Cardiac fibroblast (primary cell): ENCODE data around the gene RIPOR2.
A peak's percentile ranks its signal among the peaks of the same experiment; 100 is the strongest.

ENCODE experiments used
- DNase-seq, 2 donors: peaks; one replicate each; pipeline versions ENCODE4 v3.0.0 to v3.0.0-alpha.2; 2010; ENCODE audit warnings: low read depth in 2 of 2
- H3K4me3 ChIP-seq, 2 donors: replicated peaks in 1 of 2; 1 replicate in 1 of 2; 2 replicates in 1 of 2; pipeline ENCODE4 v1.5.1; 2011; ENCODE audit warnings: low read depth in 2 of 2, low read length in 2 of 2, mild to moderate bottlenecking in 2 of 2, moderate library complexity in 1 of 2
- TF ChIP-seq, protein P1 (sequence below): IDR thresholded peaks from one replicate; pipeline ENCODE4 v1.5.1; 2011; ENCODE audit warnings: low read depth, mild to moderate bottlenecking, low read length, inconsistent platforms

RIPOR2 gene

DNA sequence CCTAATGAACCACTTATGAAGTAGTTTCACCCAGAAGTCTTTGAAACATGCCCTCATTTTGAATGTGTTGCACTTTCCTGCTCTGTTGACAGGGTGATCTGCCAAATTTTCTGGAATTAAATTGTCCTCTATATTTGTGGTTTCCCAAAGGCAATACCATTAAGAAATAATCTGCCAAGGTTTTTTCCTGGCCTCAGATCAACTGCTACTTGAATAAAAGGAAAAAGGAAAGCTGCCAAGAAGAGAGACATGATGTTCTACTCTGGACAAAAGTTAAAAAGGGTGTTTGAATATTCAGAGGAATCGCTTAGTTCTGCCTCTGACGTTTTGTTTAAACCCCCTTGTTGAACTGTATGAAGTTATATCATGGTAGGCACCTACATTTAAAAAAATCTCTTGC is 99.7 kb downstream of the RIPOR2 start:
- TF ChIP-seq, protein P1, sequence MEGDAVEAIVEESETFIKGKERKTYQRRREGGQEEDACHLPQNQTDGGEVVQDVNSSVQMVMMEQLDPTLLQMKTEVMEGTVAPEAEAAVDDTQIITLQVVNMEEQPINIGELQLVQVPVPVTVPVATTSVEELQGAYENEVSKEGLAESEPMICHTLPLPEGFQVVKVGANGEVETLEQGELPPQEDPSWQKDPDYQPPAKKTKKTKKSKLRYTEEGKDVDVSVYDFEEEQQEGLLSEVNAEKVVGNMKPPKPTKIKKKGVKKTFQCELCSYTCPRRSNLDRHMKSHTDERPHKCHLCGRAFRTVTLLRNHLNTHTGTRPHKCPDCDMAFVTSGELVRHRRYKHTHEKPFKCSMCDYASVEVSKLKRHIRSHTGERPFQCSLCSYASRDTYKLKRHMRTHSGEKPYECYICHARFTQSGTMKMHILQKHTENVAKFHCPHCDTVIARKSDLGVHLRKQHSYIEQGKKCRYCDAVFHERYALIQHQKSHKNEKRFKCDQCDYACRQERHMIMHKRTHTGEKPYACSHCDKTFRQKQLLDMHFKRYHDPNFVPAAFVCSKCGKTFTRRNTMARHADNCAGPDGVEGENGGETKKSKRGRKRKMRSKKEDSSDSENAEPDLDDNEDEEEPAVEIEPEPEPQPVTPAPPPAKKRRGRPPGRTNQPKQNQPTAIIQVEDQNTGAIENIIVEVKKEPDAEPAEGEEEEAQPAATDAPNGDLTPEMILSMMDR: no peak
- DNase-seq: peak in 1 of 2 donors; percentile 47
- no peak overlapping the region for H3K4me3 ChIP-seq

DNA sequence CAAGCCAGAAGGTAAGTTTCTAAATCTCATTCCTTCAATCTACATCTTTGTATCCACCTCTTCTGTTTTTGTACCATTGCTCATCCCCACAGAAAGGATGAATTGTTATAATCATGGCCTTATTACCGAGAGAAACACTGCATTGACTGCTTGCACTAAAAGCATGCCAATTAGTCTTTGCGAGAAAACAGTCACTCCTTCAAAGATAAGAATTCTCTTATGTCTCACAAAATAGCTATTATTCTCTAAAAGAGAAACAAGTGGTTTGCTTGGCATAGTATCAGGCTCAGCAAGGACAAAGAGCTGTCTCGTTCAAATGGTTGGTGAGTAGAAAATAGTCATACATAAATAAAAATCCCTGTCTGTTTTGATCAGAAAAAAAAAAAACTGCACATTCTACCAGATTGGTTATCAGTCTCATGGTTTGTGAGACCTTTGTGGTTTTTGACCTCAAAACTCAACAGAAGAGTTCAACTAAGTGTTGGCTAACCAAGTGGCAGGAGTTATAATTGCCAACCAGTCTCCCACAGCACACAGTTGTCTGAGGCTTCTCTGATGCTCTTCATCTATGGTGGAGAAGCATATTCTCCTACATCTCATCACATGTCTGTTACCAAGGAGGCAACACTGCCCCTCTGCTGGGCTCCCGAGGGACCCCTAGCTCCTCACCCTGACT is 101.9 kb downstream of the RIPOR2 start:
- no peak for DNase-seq
- no peak overlapping the region for H3K4me3 ChIP-seq
- TF ChIP-seq, protein P1: no peak

DNA sequence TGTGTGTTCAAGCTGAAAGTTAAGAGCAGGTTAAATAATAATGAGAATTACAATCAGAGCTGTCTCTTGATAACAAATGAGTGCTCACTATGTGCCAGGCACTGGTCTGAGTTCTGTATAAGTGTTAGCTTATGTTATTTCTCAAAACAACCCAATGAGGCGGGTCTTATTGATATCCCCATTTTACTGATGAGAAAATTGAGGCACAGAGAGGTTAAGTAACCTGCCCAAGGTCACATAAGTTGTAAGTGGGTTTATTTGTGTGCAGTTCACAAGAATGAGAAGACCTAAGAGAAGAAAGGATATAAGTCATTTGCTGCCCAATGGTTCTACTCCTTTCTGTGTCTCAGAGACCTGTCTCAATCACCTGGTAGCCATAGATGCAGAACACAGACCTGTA is 103.0 kb downstream of the RIPOR2 start:
- no peak overlapping the region for H3K4me3 ChIP-seq
- TF ChIP-seq, protein P1: no peak
- DNase-seq: no peak

DNA sequence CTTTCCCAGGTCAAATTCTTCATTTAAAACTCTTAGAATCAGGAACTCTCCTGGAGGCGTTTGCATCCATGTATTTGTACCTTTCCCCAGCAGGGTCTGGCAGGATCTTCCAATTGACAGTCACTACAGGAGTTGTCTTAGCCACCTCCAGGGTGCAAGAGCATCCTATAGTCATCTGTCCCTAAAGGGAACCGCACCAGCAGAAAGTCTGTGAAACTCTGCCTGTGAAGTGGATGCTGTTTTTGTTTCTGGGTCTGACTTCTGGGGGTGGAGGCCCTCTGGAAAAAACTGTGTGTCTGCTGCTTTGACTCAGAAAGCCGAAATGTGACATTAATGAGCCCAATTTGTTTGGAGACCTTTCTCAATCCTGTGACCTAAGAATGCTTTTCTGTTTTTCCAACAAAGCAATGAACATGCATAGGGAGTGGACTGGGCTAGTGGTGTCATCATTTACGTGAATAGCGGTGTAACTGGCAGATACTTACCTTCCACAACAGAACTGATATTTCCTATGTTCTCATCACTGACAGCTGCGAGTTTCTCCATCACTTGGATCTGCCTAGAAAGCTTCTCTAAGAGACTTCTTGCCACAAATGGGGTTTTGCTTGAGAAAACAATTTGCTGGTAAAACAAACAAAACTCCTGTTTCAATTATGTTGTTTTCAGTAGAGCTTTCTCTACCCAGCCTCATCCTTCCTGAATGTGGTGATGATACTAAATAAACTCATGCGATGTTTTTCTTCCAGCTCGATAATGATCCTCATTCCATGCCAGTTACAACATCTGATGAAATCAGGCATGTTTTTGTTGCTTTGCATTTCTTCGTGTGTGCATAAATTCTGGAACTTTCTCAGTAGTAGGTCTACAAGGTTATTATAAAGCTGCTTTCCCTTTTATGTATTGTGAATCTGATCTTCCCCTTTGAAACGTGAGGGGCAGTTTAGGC is 103.7 kb downstream of the RIPOR2 start:
- no peak overlapping the region for H3K4me3 ChIP-seq
- peak in 1 of 2 donors; percentile 60 for DNase-seq
- TF ChIP-seq, protein P1: no peak

DNA sequence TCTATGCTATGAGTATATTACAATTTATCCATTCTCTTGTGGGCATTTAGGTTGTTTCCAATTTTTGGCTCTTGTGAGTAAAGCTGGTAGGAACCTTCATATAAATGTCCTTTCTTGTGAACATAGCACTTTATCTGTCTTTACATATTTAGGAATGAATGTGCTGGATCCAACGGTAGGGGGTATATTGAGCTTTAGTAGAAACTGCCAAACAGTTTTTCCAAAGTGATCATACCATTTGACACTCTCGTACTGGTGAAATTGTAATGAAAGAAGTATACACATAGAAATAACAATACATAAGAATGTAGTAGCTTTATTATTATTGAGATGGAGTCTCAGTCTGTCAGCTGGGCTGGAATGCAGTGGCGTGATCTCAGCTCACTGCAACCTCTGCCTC is 106.1 kb downstream of the RIPOR2 start:
- H3K4me3 ChIP-seq: no peak overlapping the region
- DNase-seq: no peak
- TF ChIP-seq, protein P1: no peak

DNA sequence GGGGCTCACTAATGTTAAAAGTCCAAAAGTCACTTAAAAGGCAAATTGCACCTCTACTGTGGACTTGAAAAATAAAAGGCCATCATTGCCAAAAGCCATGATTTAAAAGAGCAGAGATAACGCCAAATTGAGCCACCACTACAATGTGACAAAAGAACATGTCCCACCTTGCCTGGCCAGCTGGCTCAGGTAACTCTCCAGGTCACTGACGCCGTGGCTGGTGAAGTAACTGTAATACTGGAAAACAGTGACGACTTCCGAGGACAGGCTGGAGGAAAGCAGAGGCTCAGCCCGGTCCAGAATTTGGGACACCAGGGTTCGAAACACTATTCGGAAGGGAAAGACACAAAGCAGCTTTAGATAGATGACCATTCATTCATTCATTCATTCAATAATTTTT is 107.8 kb downstream of the RIPOR2 start:
- TF ChIP-seq, protein P1: no peak
- no peak for DNase-seq
- no peak overlapping the region for H3K4me3 ChIP-seq
